Brain microvascular endothelial cell (primary cell): ENCODE data around the gene F5.

ENCODE experiments used
- DNase-seq: peaks from one replicate; pipeline ENCODE4 v3.0.0-alpha.2; 2020
- H3K27ac ChIP-seq: fragments of 250-450 bp; sonication (Bioruptor Pico); 2 replicates; pipeline ENCODE4 v1.5.1; 2020; ENCODE audit warnings: mild to moderate bottlenecking, moderate library complexity
- H3K27me3 ChIP-seq: fragments of 250-450 bp; sonication (Bioruptor Pico); replicated peaks from 2 replicates; pipeline ENCODE4 v1.5.1; 2020; ENCODE audit warnings: mild to moderate bottlenecking
- H3K36me3 ChIP-seq: fragments of 250-450 bp; sonication (Bioruptor Pico); replicated peaks from 2 replicates; pipeline ENCODE4 v1.5.1; 2020; ENCODE audit warnings: mild to moderate bottlenecking
- H3K4me3 ChIP-seq: 2 replicates; pipeline ENCODE4 v1.5.1; 2011; ENCODE audit warnings: low read depth, mild to moderate bottlenecking, control low read depth, low read length, moderate library complexity
- in situ Hi-C: cut with HindIII; loops from 2 replicates; pipeline ENCODE4 v1.10.0; 2017; ENCODE audit warnings: low sequenced_read_pairs, low pct_ligation_motif_present
- TF ChIP-seq, protein P1 (sequence below): IDR thresholded peaks from 2 replicates; pipeline ENCODE4 v1.5.1; 2011; ENCODE audit warnings: low read depth, mild to moderate bottlenecking, moderate library complexity, low read length, control low read depth, inconsistent platforms; ENCODE audit errors: missing control alignments

F5 gene

DNA sequence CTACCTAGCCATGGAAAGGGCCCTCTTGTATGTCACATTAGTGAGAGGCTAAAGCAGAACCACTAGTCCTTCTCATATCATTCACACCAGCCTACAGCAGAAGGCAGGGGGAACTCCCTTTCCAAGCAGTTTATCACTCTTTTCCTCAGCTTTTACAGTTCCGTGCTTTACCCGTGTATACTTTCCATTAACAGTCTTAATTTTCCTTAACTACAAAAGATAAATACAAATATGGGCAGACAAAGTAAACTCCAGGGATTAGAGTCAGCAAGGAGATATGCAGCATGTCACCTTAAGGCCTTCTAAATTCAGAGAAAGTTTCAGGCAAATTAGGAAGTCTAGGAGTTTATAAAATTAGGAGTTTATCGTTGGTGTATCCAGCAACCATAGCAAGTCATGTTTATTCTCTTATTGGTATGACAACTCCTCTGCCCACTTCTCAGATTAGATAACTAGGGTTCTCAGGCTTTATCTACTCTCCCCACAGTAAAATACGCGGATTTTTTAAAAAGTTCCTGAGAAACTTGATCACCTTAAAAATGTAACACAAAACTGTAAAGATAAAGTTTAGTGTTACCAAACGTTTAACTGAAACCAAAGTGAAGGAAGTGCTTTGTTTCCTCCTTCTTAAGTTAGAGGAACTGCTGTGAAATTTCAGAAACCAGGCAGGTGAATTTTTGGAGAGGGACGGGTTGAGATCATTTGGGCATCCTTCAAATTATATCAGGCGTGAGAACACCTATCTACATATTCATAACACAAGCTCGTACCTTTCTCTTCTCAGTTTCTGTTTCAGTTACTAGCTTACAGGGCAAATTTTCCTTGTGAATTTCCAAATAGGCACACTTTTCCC, 57.8 kb downstream of the F5 start:
- H3K27ac ChIP-seq = no peak overlapping the region
- no peak overlapping the region for H3K4me3 ChIP-seq
- no peak for DNase-seq
- TF ChIP-seq, protein P1, sequence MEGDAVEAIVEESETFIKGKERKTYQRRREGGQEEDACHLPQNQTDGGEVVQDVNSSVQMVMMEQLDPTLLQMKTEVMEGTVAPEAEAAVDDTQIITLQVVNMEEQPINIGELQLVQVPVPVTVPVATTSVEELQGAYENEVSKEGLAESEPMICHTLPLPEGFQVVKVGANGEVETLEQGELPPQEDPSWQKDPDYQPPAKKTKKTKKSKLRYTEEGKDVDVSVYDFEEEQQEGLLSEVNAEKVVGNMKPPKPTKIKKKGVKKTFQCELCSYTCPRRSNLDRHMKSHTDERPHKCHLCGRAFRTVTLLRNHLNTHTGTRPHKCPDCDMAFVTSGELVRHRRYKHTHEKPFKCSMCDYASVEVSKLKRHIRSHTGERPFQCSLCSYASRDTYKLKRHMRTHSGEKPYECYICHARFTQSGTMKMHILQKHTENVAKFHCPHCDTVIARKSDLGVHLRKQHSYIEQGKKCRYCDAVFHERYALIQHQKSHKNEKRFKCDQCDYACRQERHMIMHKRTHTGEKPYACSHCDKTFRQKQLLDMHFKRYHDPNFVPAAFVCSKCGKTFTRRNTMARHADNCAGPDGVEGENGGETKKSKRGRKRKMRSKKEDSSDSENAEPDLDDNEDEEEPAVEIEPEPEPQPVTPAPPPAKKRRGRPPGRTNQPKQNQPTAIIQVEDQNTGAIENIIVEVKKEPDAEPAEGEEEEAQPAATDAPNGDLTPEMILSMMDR = no peak
- in situ Hi-C loops = no loop called here
- no peaks in the 10 kb centered on the region for H3K36me3 ChIP-seq
- no peaks in the 10 kb centered on the region for H3K27me3 ChIP-seq

DNA sequence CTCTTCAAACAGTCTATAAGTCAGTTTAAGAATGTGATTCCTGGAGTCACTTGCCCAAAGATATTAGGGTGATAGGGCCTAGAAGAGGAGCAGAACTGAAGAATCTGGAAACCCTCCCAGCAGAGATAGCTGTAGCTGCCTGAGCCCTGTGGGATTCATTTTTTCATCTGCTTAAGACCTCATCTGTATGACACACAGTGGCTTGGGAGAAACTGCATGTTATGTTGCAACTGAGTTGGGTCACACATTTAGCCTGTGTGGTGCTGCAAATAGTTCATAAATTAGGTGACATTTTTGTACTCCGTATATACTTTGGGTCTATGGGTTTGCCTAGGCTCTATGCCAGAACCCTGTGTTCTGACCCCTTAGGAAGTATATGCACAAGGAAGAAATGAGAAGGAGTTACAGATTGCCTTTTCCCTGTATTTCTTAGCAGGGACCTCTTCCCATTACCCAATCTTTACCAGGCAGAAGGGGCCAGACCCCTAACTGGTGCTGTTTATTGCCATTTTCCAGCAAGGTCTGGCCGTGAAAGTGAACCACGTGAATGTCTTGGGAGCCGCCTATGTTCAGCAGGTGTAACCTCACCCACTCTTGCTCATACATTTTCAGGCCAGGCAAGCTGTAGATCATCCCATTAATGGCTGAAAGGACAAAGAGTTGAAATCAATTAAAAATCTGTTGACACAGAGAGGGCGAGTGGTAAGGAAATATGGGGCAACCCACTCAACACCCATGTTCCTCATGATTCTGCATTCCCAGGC, 58.6 kb downstream of the F5 start:
- H3K27me3 ChIP-seq = no peaks in the 10 kb centered on the region
- DNase-seq = no peak
- in situ Hi-C loops = no loop called here
- TF ChIP-seq, protein P1 = no peak
- no peak overlapping the region for H3K27ac ChIP-seq
- H3K36me3 ChIP-seq = no peaks in the 10 kb centered on the region
- H3K4me3 ChIP-seq = no peak overlapping the region

DNA sequence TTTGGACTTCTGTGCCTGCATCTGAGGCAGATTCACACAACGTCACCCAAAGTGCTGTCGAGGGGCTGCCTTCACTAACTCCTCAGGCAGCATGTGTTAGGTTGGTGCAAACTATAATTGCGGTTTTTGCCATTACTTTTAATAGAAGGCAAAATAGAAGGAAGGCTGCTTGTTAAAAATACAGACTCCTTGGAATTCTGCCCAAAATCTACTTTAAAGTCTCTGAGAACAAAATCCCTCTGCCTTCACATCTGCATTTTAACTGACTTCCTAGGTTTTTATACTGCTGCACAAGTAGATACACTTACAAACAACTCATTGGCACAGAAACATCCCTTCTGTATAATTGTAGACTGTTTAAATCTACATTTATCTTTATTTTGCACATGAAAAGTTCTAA, 59.3 kb downstream of the F5 start:
- in situ Hi-C loops = no loop called here
- Histone ChIP-seq H3K36me3 (no peaks in the 10 kb centered on the region), H3K4me3 (no peak overlapping the region), H3K27ac (no peak overlapping the region), H3K27me3 (no peaks in the 10 kb centered on the region)
- DNase-seq = no peak
- TF ChIP-seq, protein P1 = no peak

DNA sequence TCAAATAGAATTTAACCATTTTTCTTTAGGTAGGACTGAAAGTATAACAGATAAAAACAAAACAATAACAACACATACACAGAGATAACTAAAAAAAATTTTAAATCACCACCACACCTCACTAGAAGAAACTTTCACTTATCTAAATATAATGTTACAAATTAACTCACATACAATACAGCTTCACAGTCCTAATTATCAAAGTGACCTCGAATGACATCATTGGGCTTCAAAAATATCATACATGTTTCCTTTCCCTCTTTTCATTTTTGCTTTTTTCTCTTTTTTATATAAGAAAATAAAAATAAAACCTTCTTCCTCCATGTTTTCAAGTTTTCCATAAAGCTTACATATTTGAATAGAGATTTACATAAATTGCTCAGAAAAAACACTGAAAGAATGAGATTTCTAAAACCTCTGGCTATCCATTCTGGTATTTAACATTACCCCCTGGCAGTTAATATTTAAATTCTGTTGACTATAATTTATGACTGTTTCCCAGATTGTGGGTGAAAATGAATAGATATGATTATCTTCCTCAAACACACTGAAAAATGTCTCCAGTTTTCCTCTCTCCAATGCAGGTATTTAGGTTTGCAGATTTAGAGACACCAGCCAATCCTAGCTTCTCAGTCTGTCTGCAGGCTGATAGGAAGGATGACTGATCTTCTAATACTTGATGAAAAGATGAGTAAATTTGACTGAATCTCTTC, 60.0 kb downstream of the F5 start:
- DNase-seq = no peak
- Histone ChIP-seq H3K36me3 (no peaks in the 10 kb centered on the region), H3K4me3 (no peak overlapping the region), H3K27me3 (no peaks in the 10 kb centered on the region), H3K27ac (no peak overlapping the region)
- TF ChIP-seq, protein P1 = no peak
- in situ Hi-C loops = no loop called here

DNA sequence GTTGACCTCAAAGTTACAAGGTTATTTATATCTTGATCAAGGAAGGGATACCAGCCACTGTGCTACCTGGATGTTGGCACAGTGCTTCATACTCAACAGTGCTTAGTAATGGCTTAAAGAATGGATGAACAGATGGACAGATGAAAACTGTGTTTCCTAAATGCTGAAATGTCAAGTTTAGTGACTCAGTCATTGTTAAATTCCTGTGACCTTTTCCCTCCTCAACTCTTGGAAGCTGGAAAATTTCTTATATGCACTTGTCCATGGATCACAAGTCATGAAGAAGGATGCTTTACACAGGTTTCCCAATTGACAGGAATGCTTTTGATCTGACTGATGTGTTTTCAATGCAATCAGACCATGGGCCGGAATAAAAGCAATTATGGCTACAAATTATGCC, 60.9 kb downstream of the F5 start:
- DNase-seq = no peak
- in situ Hi-C loops = no loop called here
- no peaks in the 10 kb centered on the region for H3K36me3 ChIP-seq
- H3K27ac ChIP-seq = no peak overlapping the region
- H3K4me3 ChIP-seq = no peak overlapping the region
- TF ChIP-seq, protein P1 = no peak
- no peaks in the 10 kb centered on the region for H3K27me3 ChIP-seq
